Neuronal stem cell (in vitro differentiated cells): ENCODE results near the gene LRRC31.

Experiments used
- DNase-seq: peaks from one replicate; pipeline ENCODE4 v3.0.0-alpha.2; 2013; ENCODE audit warnings: low spot score
- H2AFZ ChIP-seq: one replicate; pipeline ENCODE4 v1.6.1; 2013; ENCODE audit warnings: mild to moderate bottlenecking, low read length, inconsistent platforms
- H2AK5ac ChIP-seq: 2 replicates; pipeline ENCODE4 v1.6.1; 2013; ENCODE audit warnings: low read depth, mild to moderate bottlenecking, inconsistent platforms, low read length, moderate library complexity, mixed read lengths
- H2BK120ac ChIP-seq: 2 replicates; pipeline ENCODE4 v1.6.1; 2013; ENCODE audit warnings: low read depth, mild to moderate bottlenecking, inconsistent platforms, low read length, moderate library complexity, mixed read lengths
- H2BK12ac ChIP-seq: one replicate; pipeline ENCODE4 v1.6.1; 2013; ENCODE audit warnings: low read length, inconsistent platforms
- H2BK15ac ChIP-seq: 2 replicates; pipeline ENCODE4 v1.6.1; 2013; ENCODE audit warnings: mild to moderate bottlenecking, low read length, inconsistent platforms, mixed read lengths
- H2BK5ac ChIP-seq: one replicate; pipeline ENCODE4 v1.6.1; 2013; ENCODE audit warnings: inconsistent platforms, mild to moderate bottlenecking, low read length, moderate library complexity
- H3K14ac ChIP-seq: one replicate; pipeline ENCODE4 v1.6.1; 2013; ENCODE audit warnings: low read length, inconsistent platforms
- H3K18ac ChIP-seq: 2 replicates; pipeline ENCODE4 v1.6.1; 2013; ENCODE audit warnings: low read length, inconsistent platforms
- H3K23ac ChIP-seq: 2 replicates; pipeline ENCODE4 v1.6.1; 2013; ENCODE audit warnings: low read depth, mild to moderate bottlenecking, mixed read lengths, low read length, inconsistent platforms; ENCODE audit not compliant: poor library complexity
- H3K27ac ChIP-seq: replicated peaks from 3 replicates; pipeline ENCODE4 v1.5.1; 2013; ENCODE audit warnings: low read length, inconsistent platforms
- H3K27me3 ChIP-seq, 3 experiments: 2 replicates each; pipeline ENCODE4 v1.6.1; 2013; ENCODE audit warnings: low read length in 3 of 3, mild to moderate bottlenecking in 2 of 3, inconsistent platforms in 1 of 3, low read depth in 1 of 3, mixed read lengths in 1 of 3, moderate library complexity in 1 of 3; ENCODE audit not compliant: control insufficient read depth in 3 of 3, insufficient read depth in 3 of 3
- H3K36me3 ChIP-seq, 2 donors: replicated peaks in 1 of 2; 2 replicates each; pipeline ENCODE4 v1.6.1; 2013; ENCODE audit warnings: low read length in 2 of 2; ENCODE audit not compliant: control insufficient read depth in 2 of 2, insufficient read depth in 2 of 2
- H3K4ac ChIP-seq: 2 replicates; pipeline ENCODE4 v1.6.1; 2013; ENCODE audit warnings: inconsistent platforms, mild to moderate bottlenecking, low read length, moderate library complexity
- H3K4me1 ChIP-seq, 2 donors: 1 replicate in 1 of 2; 2 replicates in 1 of 2; pipeline ENCODE4 v1.6.1; 2013; ENCODE audit warnings: low read length in 2 of 2, low read depth in 1 of 2; ENCODE audit not compliant: control insufficient read depth in 2 of 2, insufficient read depth in 1 of 2
- H3K4me2 ChIP-seq: one replicate; pipeline ENCODE4 v1.6.1; 2013; ENCODE audit warnings: mild to moderate bottlenecking, low read length, inconsistent platforms; ENCODE audit not compliant: insufficient read depth, poor library complexity, severe bottlenecking
- H3K4me3 ChIP-seq, 2 donors: 2 replicates each; pipeline ENCODE4 v1.5.1; 2013; ENCODE audit warnings: low read length in 2 of 2, mild to moderate bottlenecking in 2 of 2, inconsistent platforms in 1 of 2, moderate library complexity in 1 of 2
- H3K79me1 ChIP-seq: one replicate; pipeline ENCODE4 v1.6.1; 2013; ENCODE audit warnings: low read depth, mild to moderate bottlenecking, inconsistent platforms, low read length, moderate library complexity
- H3K9ac ChIP-seq: one replicate; pipeline ENCODE4 v1.6.1; 2013; ENCODE audit warnings: mild to moderate bottlenecking, low read depth, low read length, inconsistent platforms; ENCODE audit not compliant: poor library complexity
- H3K9me3 ChIP-seq, 2 donors: replicated peaks in 1 of 2; 2 replicates each; pipeline versions ENCODE3 to v1.6.1; 2013; ENCODE audit warnings: low read length in 2 of 2, mild to moderate bottlenecking in 2 of 2, inconsistent platforms in 1 of 2, low read depth in 1 of 2, mixed read lengths in 1 of 2, moderate library complexity in 1 of 2; ENCODE audit not compliant: control insufficient read depth in 2 of 2, insufficient read depth in 1 of 2
- H4K8ac ChIP-seq: one replicate; pipeline ENCODE4 v1.6.1; 2013; ENCODE audit warnings: low read depth, mild to moderate bottlenecking, inconsistent platforms, low read length, moderate library complexity
- H4K91ac ChIP-seq: one replicate; pipeline ENCODE4 v1.6.1; 2013; ENCODE audit warnings: low read length, low read depth, mild to moderate bottlenecking, inconsistent platforms; ENCODE audit not compliant: poor library complexity
- WGBS, 2 donors: extraction: QIAGEN DNeasy Blood & Tissue Kit; methylation state at CpG; one replicate each; pipeline ENCODE4 v1.1.7; 2013; ENCODE audit warnings: missing lambda C conversion rate in 2 of 2, mixed read lengths in 1 of 2; ENCODE audit not compliant: insufficient read length in 2 of 2, insufficient replicate concordance in 1 of 2; ENCODE audit errors: extremely low coverage in 2 of 2; 5-methylcytosine and 5-hydroxymethylcytosine counted together

Gene LRRC31

DNA sequence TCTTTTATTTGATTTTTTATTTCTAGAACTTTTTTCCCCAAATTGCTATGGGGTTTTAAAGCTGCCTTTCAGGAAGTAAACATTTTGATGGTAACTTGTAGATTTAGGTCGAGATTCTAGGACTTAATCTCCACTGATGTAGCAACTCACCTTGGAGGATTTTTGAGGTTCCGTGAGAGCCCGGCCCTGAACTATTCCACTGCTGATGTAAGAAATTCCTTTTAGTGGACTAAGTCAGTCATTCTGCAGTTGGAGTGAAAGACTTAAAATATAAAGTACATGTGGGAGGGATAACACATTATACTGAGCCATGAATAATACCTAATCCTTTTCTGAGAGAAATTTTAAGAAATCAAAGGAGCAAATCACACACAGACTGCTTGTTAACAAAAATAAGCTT lies 44.4 kb downstream of the LRRC31 start:
- Histone ChIP-seq H3K14ac (no peak overlapping the region), H4K91ac (no peak overlapping the region), H3K4me2 (no peak overlapping the region), H3K36me3 (no peaks in the 10 kb centered on the region), H3K4me3 (no peak overlapping the region), H2BK120ac (no peak overlapping the region), H2AK5ac (no peak overlapping the region), H3K27me3 (no peaks in the 10 kb centered on the region), H3K9me3 (no peaks in the 10 kb centered on the region), H2BK12ac (no peak overlapping the region), H3K27ac (no peak overlapping the region), H4K8ac (no peak overlapping the region), H3K4ac (no peak overlapping the region), H2BK15ac (no peak overlapping the region), H3K23ac (no peak overlapping the region), H3K79me1 (no peaks in the 10 kb centered on the region), H3K18ac (no peak overlapping the region), H3K9ac (no peak overlapping the region), H2AFZ (no peak overlapping the region), H3K4me1 (no peaks in the 10 kb centered on the region), H2BK5ac (no peak overlapping the region)
- no peak for DNase-seq
- WGBS, 2 donors: no CpG with 5 or more reads among the region's 3 CpGs

- Histone ChIP-seq H4K8ac (no peak overlapping the region), H3K27me3 (peaks cover 0 to 7% (median 0%) of the 10 kb centered on the region in 3 experiments), H2BK12ac (no peak overlapping the region), H3K4ac (no peak overlapping the region), H3K9ac (no peak overlapping the region), H2BK5ac (no peak overlapping the region), H2BK120ac (no peak overlapping the region), H2BK15ac (no peak overlapping the region), H3K4me1 (no peaks in the 10 kb centered on the region), H3K4me2 (no peak overlapping the region), H3K36me3 (no peaks in the 10 kb centered on the region), H4K91ac (no peak overlapping the region), H2AFZ (no peak overlapping the region), H3K9me3 (no peaks in the 10 kb centered on the region), H2AK5ac (no peak overlapping the region), H3K18ac (no peak overlapping the region), H3K14ac (no peak overlapping the region), H3K27ac (no peak overlapping the region), H3K23ac (no peak overlapping the region), H3K79me1 (no peaks in the 10 kb centered on the region), H3K4me3 (no peak overlapping the region)
- WGBS, 2 donors: no CpG with 5 or more reads among the region's 6 CpGs
- DNase-seq: no peak
Observed at GRCh38 chr3:169822983-169823382, 46.8 kb downstream of the LRRC31 start.

- Histone ChIP-seq H3K14ac (peak overlapping the region; percentile 38), H2BK5ac (peak overlapping the region; percentile 11), H2BK120ac (no peak overlapping the region), H3K27me3 (peaks cover 0 to 7% (median 0%) of the 10 kb centered on the region in 3 experiments), H2BK15ac (no peak overlapping the region), H3K23ac (no peak overlapping the region), H4K91ac (no peak overlapping the region), H3K27ac (no peak overlapping the region), H2AK5ac (no peak overlapping the region), H3K4me3 (no peak overlapping the region), H2BK12ac (no peak overlapping the region), H3K4ac (no peak overlapping the region), H3K4me1 (no peaks in the 10 kb centered on the region), H2AFZ (no peak overlapping the region), H3K18ac (no peak overlapping the region), H3K9me3 (no peaks in the 10 kb centered on the region), H3K36me3 (no peaks in the 10 kb centered on the region), H3K79me1 (no peaks in the 10 kb centered on the region), H4K8ac (no peak overlapping the region), H3K9ac (no peak overlapping the region), H3K4me2 (no peak overlapping the region)
- no CpG with 5 or more reads among the region's 20 CpGs for WGBS, 2 donors
- DNase-seq: no peak
Observed at GRCh38 chr3:169822540-169822939, 47.2 kb downstream of the LRRC31 start.

- no peak overlapping the region for H3K4ac ChIP-seq
- no peak overlapping the region for H2BK120ac ChIP-seq
- no peak overlapping the region for H3K9ac ChIP-seq
- H3K27me3 ChIP-seq: peaks cover 0 to 7% (median 0%) of the 10 kb centered on the region in 3 experiments
- no peaks in the 10 kb centered on the region for H3K9me3 ChIP-seq
- H3K4me3 ChIP-seq: no peak overlapping the region
- no peak overlapping the region for H3K14ac ChIP-seq
- no peak overlapping the region for H2BK12ac ChIP-seq
- H2BK5ac ChIP-seq: peak overlapping the region; percentile 11
- no peaks in the 10 kb centered on the region for H3K36me3 ChIP-seq
- no peak overlapping the region for H3K27ac ChIP-seq
- H3K4me2 ChIP-seq: no peak overlapping the region
- no peaks in the 10 kb centered on the region for H3K79me1 ChIP-seq
- H4K8ac ChIP-seq: no peak overlapping the region
- H2AK5ac ChIP-seq: peak overlapping the region; percentile 63
- no peak for DNase-seq
- H2BK15ac ChIP-seq: no peak overlapping the region
- WGBS, 2 donors: no CpG with 5 or more reads among the region's 15 CpGs
- H2AFZ ChIP-seq: no peak overlapping the region
- H3K23ac ChIP-seq: no peak overlapping the region
- no peak overlapping the region for H3K18ac ChIP-seq
- no peaks in the 10 kb centered on the region for H3K4me1 ChIP-seq
- H4K91ac ChIP-seq: no peak overlapping the region
Observed at GRCh38 chr3:169822091-169822490, 47.6 kb downstream of the LRRC31 start.
